GM12865 (cell line): ENCODE measurements around the gene PC.

Source experiments
- DNase-seq: peaks from one replicate; pipeline ENCODE4 v3.0.0; 2010; ENCODE audit warnings: low read depth
- H3K4me3 ChIP-seq: 2 replicates; pipeline ENCODE4 v1.5.1; 2011; ENCODE audit warnings: mild to moderate bottlenecking, low read depth, low read length, control low read depth
- CTCF ChIP-seq: IDR thresholded peaks from 2 replicates; pipeline ENCODE4 v1.5.1; 2011; ENCODE audit warnings: low read length, control low read depth, low read depth, inconsistent platforms; ENCODE audit not compliant: insufficient read depth; ENCODE audit errors: missing control alignments

PC gene

GRCh38 chr11:66891851-66892660, 66.1 kb downstream of the PC start:
- DNase-seq, result peak; percentile 95
- no peak overlapping the region for H3K4me3 ChIP-seq

GRCh38 chr11:66889960-66890359, 68.2 kb downstream of the PC start:
- no peak for TF ChIP-seq CTCF
- DNase-seq, result no peak

More at GRCh38 chr11:66891851-66892660, 66.1 kb downstream of the PC start:
- TF ChIP-seq CTCF, result no peak

GRCh38 chr11:66888282-66888681, 69.9 kb downstream of the PC start:
- TF ChIP-seq CTCF, result no peak
- no peak for DNase-seq
- H3K4me3 ChIP-seq, result no peak overlapping the region

More at GRCh38 chr11:66889960-66890359, 68.2 kb downstream of the PC start:
- H3K4me3 ChIP-seq, result no peak overlapping the region

GRCh38 chr11:66887526-66887925, 70.7 kb downstream of the PC start:
- DNase-seq, result no peak
- no peak for TF ChIP-seq CTCF
- H3K4me3 ChIP-seq, result no peak overlapping the region

- DNase-seq, result no peak
- no peak for TF ChIP-seq CTCF
- no peak overlapping the region for H3K4me3 ChIP-seq
Observed at GRCh38 chr11:66886671-66887221, 71.4 kb downstream of the PC start.

GRCh38 chr11:66885950-66886440, 72.2 kb downstream of the PC start:
- no peak for TF ChIP-seq CTCF
- H3K4me3 ChIP-seq, result no peak overlapping the region
- no peak for DNase-seq
